K562 (cell line): ENCODE results near the gene SPTSSA. TPM values are rescaled to one million over a fixed set of nuclear protein-coding genes. Genes with fewer than 3 reads are reported as not detected.

Experiments used
- ARID4B ChIP-seq: sonication (generic); formaldehyde crosslinking; IDR thresholded peaks from 2 replicates; pipeline ENCODE4 v1.8.0; 2022; ENCODE audit warnings: mild to moderate bottlenecking, missing genetic modification reagents
- IRF1 ChIP-seq: sonication (generic); formaldehyde crosslinking; IDR thresholded peaks from 2 replicates; pipeline ENCODE4 v1.8.0; 2022; ENCODE audit warnings: missing genetic modification reagents, mild to moderate bottlenecking, borderline replicate concordance
- NCOR1 ChIP-seq: fragments of 450-650 bp; IDR thresholded peaks from 2 replicates; pipeline ENCODE4 v1.6.1; 2016; ENCODE audit warnings: mild to moderate bottlenecking, moderate library complexity
- TCF15 ChIP-seq: fragments of 250-450 bp; sonication (Bioruptor Pico); IDR thresholded peaks from 2 replicates; pipeline ENCODE4 v1.8.0; 2022; ENCODE audit warnings: moderate library complexity, mild to moderate bottlenecking, inconsistent platforms
- polyA plus RNA-seq, 8 experiments: library from polyadenylated mRNA; depleted of rRNA in 4 of 8; stranded (reverse) in 5 of 8; unstranded in 3 of 8; fragments of >200 nt; fragmentation: Nextera tagmentation in 2 of 8; fragmentation: Illumina TruSeq in 1 of 8; extraction: Ambion mirVana in 2 of 8; extraction: Trizol in 1 of 8; gene quantifications; 2 replicates each; pipeline versions ENCODE4 v1.2.1 to v1.2.3, GENCODE V29; 2011 to 2014; ENCODE audit warnings: inconsistent platforms in 1 of 8, missing spikeins in 1 of 8
- total RNA-seq, 7 experiments: library from RNA; depleted of rRNA in 6 of 7; stranded (reverse); fragments of >200 nt in 6 of 7; fragmentation: Illumina TruSeq in 2 of 7; extraction: Trizol in 2 of 7; gene quantifications; 2 replicates each; pipeline versions ENCODE4 v1.2.1 to v1.2.3, GENCODE V29; 2011 to 2021; ENCODE audit warnings: low replicate concordance in 1 of 7

Gene SPTSSA
- total and polyA plus RNA-seq, 9 of the 15 experiments (the other 6 are each of a cell fraction or from before 2014, with no cell fraction given): 6.8 to 35.7 (median 22.0) TPM

- TF ChIP-seq ARID4B (CRISPR knock-in tag) (no peak), TCF15 (CRISPR knock-in tag) (no peak), NCOR1 (no peak), IRF1 (no peak)
- TF ChIP-seq, all 486 proteins: peak for 0
Observed at GRCh38 chr14:34437729-34438080, 24.3 kb downstream of the SPTSSA start (continued).
